H1 (cell line): Measurements from ENCODE around the gene OR51T1. TPM values are rescaled to one million over a fixed set of nuclear protein-coding genes. Genes with fewer than 3 reads are reported as not detected.

Experiments used
- CTCF ChIA-PET: fragments of 300-600 bp; sonication (Branson Sonifier 250); formaldehyde crosslinking; loops from one replicate; lab custom pipeline; 2021; ENCODE audit not compliant: partially characterized antibody; lab: Charles Lee
- POLR2A ChIA-PET: fragments of 300-600 bp; sonication (Branson Sonifier 250); formaldehyde crosslinking; loops from one replicate; lab custom pipeline; 2021; ENCODE audit warnings: inconsistent platforms; ENCODE audit not compliant: partially characterized antibody; lab: Charles Lee
- DNase-seq, 2 experiments: peaks; one replicate each; pipeline versions ENCODE4 v3.0.0 to v3.0.0-alpha.2; 2010 to 2022; ENCODE audit warnings: low spot score in 2 of 2, low read depth in 1 of 2, mixed read lengths in 1 of 2
- FAIRE-seq: peaks from 2 replicates; lab custom pipeline; 2011; peaks lifted over from hg19 to GRCh38; lab: Jason Lieb, UNC
- H2AFZ ChIP-seq: 2 replicates; pipeline ENCODE4 v1.8.1; 2012; ENCODE audit warnings: low read length, inconsistent platforms
- H2AK5ac ChIP-seq: 2 replicates; pipeline ENCODE4 v1.6.1; 2013; ENCODE audit warnings: low read depth, low read length
- H2BK120ac ChIP-seq: replicated peaks from 2 replicates; pipeline ENCODE3; 2013; ENCODE audit warnings: low read depth, low read length, inconsistent platforms
- H2BK12ac ChIP-seq: 2 replicates; pipeline ENCODE4 v1.6.1; 2013; ENCODE audit warnings: low read depth, low read length
- H2BK15ac ChIP-seq: 2 replicates; pipeline ENCODE4 v1.6.1; 2013; ENCODE audit warnings: low read length
- H2BK20ac ChIP-seq: 2 replicates; pipeline ENCODE4 v1.6.1; 2013; ENCODE audit warnings: low read length
- H2BK5ac ChIP-seq: 2 replicates; pipeline ENCODE4 v1.6.1; 2013; ENCODE audit warnings: low read depth, low read length
- H3K14ac ChIP-seq: 2 replicates; pipeline ENCODE4 v1.6.1; 2013; ENCODE audit warnings: inconsistent platforms; ENCODE audit not compliant: insufficient read length
- H3K18ac ChIP-seq: 2 replicates; pipeline ENCODE4 v1.6.1; 2013; ENCODE audit warnings: low read length; ENCODE audit errors: extremely low read depth
- H3K23ac ChIP-seq: 2 replicates; pipeline ENCODE4 v1.6.1; 2013; ENCODE audit warnings: inconsistent platforms; ENCODE audit not compliant: insufficient read length
- H3K23me2 ChIP-seq: 2 replicates; pipeline ENCODE4 v1.6.1; 2013; ENCODE audit warnings: low read depth, low read length
- H3K27ac ChIP-seq: 2 replicates; pipeline ENCODE4 v1.6.1; 2011; ENCODE audit warnings: low read depth, low read length, inconsistent platforms
- H3K27me3 ChIP-seq, 4 experiments: replicated peaks in 1 of 4; 1 replicate in 1 of 4; 2 replicates in 3 of 4; pipeline versions ENCODE4 v1.6.1 to v1.8.1; 2011 to 2013; ENCODE audit warnings: low read length in 3 of 4, mild to moderate bottlenecking in 3 of 4, inconsistent platforms in 2 of 4, mixed read lengths in 2 of 4, moderate library complexity in 1 of 4; ENCODE audit not compliant: control insufficient read depth in 3 of 4, insufficient read depth in 3 of 4; ENCODE audit errors: extremely low read depth in 1 of 4
- H3K36me3 ChIP-seq, 4 experiments: 2 replicates each; pipeline versions ENCODE4 v1.6.1 to v1.8.1; 2011 to 2013; ENCODE audit warnings: mild to moderate bottlenecking in 4 of 4, low read length in 3 of 4, moderate library complexity in 2 of 4, control low read depth in 1 of 4, inconsistent platforms in 1 of 4; ENCODE audit not compliant: insufficient read depth in 4 of 4, control insufficient read depth in 2 of 4
- H3K4ac ChIP-seq: replicated peaks from 2 replicates; pipeline ENCODE3; 2013; ENCODE audit warnings: low read length, low read depth, mixed read lengths, inconsistent platforms; ENCODE audit not compliant: insufficient read length
- H3K4me1 ChIP-seq, 4 experiments: replicated peaks in 1 of 4; 1 replicate in 1 of 4; 2 replicates in 3 of 4; pipeline versions ENCODE4 v1.6.1 to v1.8.1; 2011 to 2013; ENCODE audit warnings: low read length in 3 of 4, inconsistent platforms in 2 of 4, mixed read lengths in 1 of 4; ENCODE audit not compliant: insufficient read depth in 4 of 4, control insufficient read depth in 3 of 4
- H3K4me2 ChIP-seq, 2 experiments: 2 replicates each; pipeline versions ENCODE4 v1.6.1 to v1.8.1; 2011 to 2013; ENCODE audit warnings: low read depth in 2 of 2, low read length in 2 of 2, control low read depth in 1 of 2, inconsistent platforms in 1 of 2, mild to moderate bottlenecking in 1 of 2; ENCODE audit not compliant: insufficient read depth in 1 of 2
- H3K4me3 ChIP-seq, 4 experiments: fragments of 200-600, 300-600 bp in 1 of 4; sonication (generic), shearing (Covaris generic), sonication (Bioruptor Twin) in 1 of 4; 2 replicates each; pipeline versions ENCODE4 v1.5.1 to v1.8.1; 2011 to 2016; ENCODE audit warnings: low read length in 4 of 4, low read depth in 3 of 4, control low read depth in 2 of 4, inconsistent platforms in 2 of 4, mild to moderate bottlenecking in 2 of 4, mixed read lengths in 1 of 4, moderate library complexity in 1 of 4; ENCODE audit not compliant: insufficient read depth in 2 of 4; ENCODE audit errors: extremely low read depth in 1 of 4
- H3K56ac ChIP-seq: replicated peaks from 2 replicates; pipeline ENCODE3; 2013; ENCODE audit warnings: low read depth, mild to moderate bottlenecking, mixed read lengths, low read length, inconsistent platforms; ENCODE audit not compliant: insufficient read length
- H3K79me1 ChIP-seq: 2 replicates; pipeline ENCODE4 v1.6.1; 2013; ENCODE audit warnings: low read depth, low read length, control low read depth
- H3K79me2 ChIP-seq, 2 experiments: 2 replicates each; pipeline versions ENCODE4 v1.6.1 to v1.8.1; 2012 to 2013; ENCODE audit warnings: low read length in 2 of 2, mild to moderate bottlenecking in 2 of 2, inconsistent platforms in 1 of 2; ENCODE audit not compliant: insufficient read depth in 2 of 2, control insufficient read depth in 1 of 2
- H3K9ac ChIP-seq, 4 experiments: replicated peaks in 1 of 4; 1 replicate in 1 of 4; 2 replicates in 3 of 4; pipeline versions ENCODE4 v1.6.1 to v1.8.1; 2011 to 2013; ENCODE audit warnings: low read depth in 3 of 4, low read length in 3 of 4, control low read depth in 2 of 4, mild to moderate bottlenecking in 2 of 4, moderate library complexity in 2 of 4, inconsistent platforms in 1 of 4; ENCODE audit errors: extremely low read depth in 1 of 4
- H3K9me3 ChIP-seq, 2 experiments: 2 replicates each; pipeline versions ENCODE4 v1.6.1 to v1.8.1; 2012 to 2013; ENCODE audit warnings: mild to moderate bottlenecking in 2 of 2, moderate library complexity in 2 of 2, control low read depth in 1 of 2, inconsistent platforms in 1 of 2, low read depth in 1 of 2, low read length in 1 of 2, mixed read lengths in 1 of 2; ENCODE audit not compliant: insufficient read depth in 2 of 2
- H4K20me1 ChIP-seq, 2 experiments: replicated peaks in 1 of 2; 2 replicates each; pipeline versions ENCODE3 to v1.8.1; 2011 to 2013; ENCODE audit warnings: inconsistent platforms in 2 of 2, low read length in 2 of 2, mild to moderate bottlenecking in 1 of 2; ENCODE audit not compliant: insufficient read depth in 2 of 2, control insufficient read depth in 1 of 2
- H4K5ac ChIP-seq: 2 replicates; pipeline ENCODE4 v1.6.1; 2013; ENCODE audit warnings: low read length, low read depth, mixed read lengths, inconsistent platforms; ENCODE audit not compliant: insufficient read length
- H4K8ac ChIP-seq: 2 replicates; pipeline ENCODE4 v1.8.0; 2013; ENCODE audit warnings: mild to moderate bottlenecking, moderate library complexity, low read length, inconsistent platforms; ENCODE audit not compliant: insufficient read depth; ENCODE audit errors: extremely low read depth
- H4K91ac ChIP-seq: replicated peaks from 2 replicates; pipeline ENCODE3; 2013; ENCODE audit warnings: low read length, mixed read lengths, inconsistent platforms; ENCODE audit not compliant: insufficient read length
- ASH2L ChIP-seq: fragments of 200-600, 300-600 bp; sonication (generic); IDR thresholded peaks from one replicate; pipeline ENCODE4 v1.7.1; 2017; ENCODE audit warnings: low read length
- BACH1 ChIP-seq: IDR thresholded peaks from 2 replicates; pipeline ENCODE4 v1.6.1; 2012; ENCODE audit warnings: low read length, improper control_type of control experiment
- BCL11A ChIP-seq, 2 experiments: IDR thresholded peaks; one replicate each; pipeline ENCODE4 v1.6.1; 2011; ENCODE audit warnings: low read depth in 2 of 2, low read length in 2 of 2, mild to moderate bottlenecking in 2 of 2
- CBX8 ChIP-seq: fragments of 300-800, 300-1000 bp; sonication (generic); IDR thresholded peaks from 2 replicates; pipeline ENCODE4 v1.7.1; 2016; ENCODE audit warnings: low read depth, low read length, borderline replicate concordance
- EP300 ChIP-seq, 2 experiments: IDR thresholded peaks; 1 replicate in 1 of 2; 2 replicates in 1 of 2; pipeline ENCODE4 v1.6.1; 2011 to 2012; ENCODE audit warnings: low read depth in 2 of 2, low read length in 2 of 2, mild to moderate bottlenecking in 2 of 2, borderline replicate concordance in 1 of 2, inconsistent platforms in 1 of 2, moderate library complexity in 1 of 2
- JUN ChIP-seq: IDR thresholded peaks from 2 replicates; pipeline ENCODE4 v1.6.1; 2011; ENCODE audit warnings: low read depth, mild to moderate bottlenecking, improper control_type of control experiment, low read length
- JUND ChIP-seq: IDR thresholded peaks from 2 replicates; pipeline ENCODE4 v1.6.1; 2011; ENCODE audit warnings: mild to moderate bottlenecking, improper control_type of control experiment, low read length
- KDM1A ChIP-seq: fragments of 200-600, 300-600 bp; sonication (generic); IDR thresholded peaks from 2 replicates; pipeline ENCODE4 v1.7.1; 2016; ENCODE audit warnings: mild to moderate bottlenecking, low read length, borderline replicate concordance
- KDM5A ChIP-seq: fragments of 200-600 bp; IDR thresholded peaks from 2 replicates; pipeline ENCODE4 v1.7.1; 2012; ENCODE audit warnings: mild to moderate bottlenecking, low read length, inconsistent platforms, mixed read lengths
- RBBP5 ChIP-seq: IDR thresholded peaks from 2 replicates; pipeline ENCODE4 v1.7.1; 2012; ENCODE audit warnings: low read depth, mild to moderate bottlenecking, inconsistent platforms, low read length, moderate library complexity, borderline replicate concordance
- RXRA ChIP-seq: IDR thresholded peaks from 2 replicates; pipeline ENCODE4 v1.6.1; 2011; ENCODE audit warnings: low read depth, mild to moderate bottlenecking, low read length, moderate library complexity; ENCODE audit not compliant: insufficient read depth
- SP1 ChIP-seq: IDR thresholded peaks from 2 replicates; pipeline ENCODE4 v1.6.1; 2011; ENCODE audit warnings: low read depth, low read length
- SUZ12 ChIP-seq: fragments of 200-600 bp; sonication (generic); IDR thresholded peaks from 2 replicates; pipeline ENCODE4 v1.6.1; 2012; ENCODE audit warnings: mild to moderate bottlenecking, inconsistent platforms, low read length, moderate library complexity, mixed read lengths
- WGBS, 2 experiments: shearing (Covaris generic) in 1 of 2; methylation state at CpG; one replicate each; pipeline versions ENCODE4 v1.1.6 to v1.1.7; 2013 to 2015; ENCODE audit warnings: low lambda C conversion rate in 2 of 2, mixed read lengths in 2 of 2, inconsistent platforms in 1 of 2, low coverage in 1 of 2, missing lambda C conversion rate in 1 of 2; ENCODE audit not compliant: insufficient replicate concordance in 2 of 2, insufficient coverage in 1 of 2, insufficient read length in 1 of 2; ENCODE audit errors: extremely low coverage in 1 of 2, missing lambda C conversion rate in 1 of 2; 5-methylcytosine and 5-hydroxymethylcytosine counted together
- polyA plus RNA-seq, 7 experiments: library from polyadenylated mRNA; depleted of rRNA in 3 of 7; stranded (reverse) in 5 of 7; unstranded in 2 of 7; fragments of >200 nt in 5 of 7; fragments of 200-250 nt in 2 of 7; gene quantifications; 1 replicate in 5 of 7; 2 replicates in 1 of 7; 4 replicates in 1 of 7; pipeline versions ENCODE4 v1.2.1 to v1.2.3, GENCODE V29; 2011 to 2013; ENCODE audit warnings: missing spikeins in 2 of 7, mixed read lengths in 2 of 7
- total RNA-seq: library from RNA; stranded (reverse); fragmentation: NEBNext Ultra II Directional; extraction: Animal tissue kit (Norgen Biotek cat#: 25700); gene quantifications from 2 replicates; pipeline ENCODE4 v1.2.1, GENCODE V29; 2021
- TF ChIP-seq, protein P1 (sequence below): IDR thresholded peaks from 2 replicates; pipeline ENCODE4 v1.6.1; 2011; ENCODE audit warnings: low read length, improper control_type of control experiment

The OR51T1 gene
- total and polyA plus RNA-seq, 2 of the 8 experiments (the other 6 are each of a cell fraction or from before 2014, with no cell fraction given) = not detected

DNA sequence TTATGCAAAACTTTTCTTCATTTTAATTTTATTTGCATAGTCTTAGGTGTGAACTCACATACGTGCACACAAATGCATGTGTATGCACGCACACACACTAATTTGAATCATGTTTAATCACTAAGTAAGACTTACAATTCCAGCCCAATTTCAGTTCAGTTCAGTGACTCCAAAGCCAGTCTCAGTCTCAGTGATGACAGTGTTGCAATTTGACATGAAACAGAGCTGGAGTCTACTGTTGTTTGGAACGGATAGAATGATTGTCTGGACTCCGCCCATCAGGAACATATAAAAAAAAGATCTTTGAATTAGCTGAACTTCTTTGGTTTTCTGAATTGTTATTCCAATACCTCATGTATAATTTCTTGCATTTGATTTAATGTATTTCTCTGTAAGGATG lies 17.8 kb upstream of the OR51T1 start:
- Histone ChIP-seq H3K79me2 (no peaks in the 10 kb centered on the region), H3K79me1 (no peaks in the 10 kb centered on the region), H4K91ac (no peak overlapping the region), H3K4me3 (no peak overlapping the region), H3K14ac (no peak overlapping the region), H3K18ac (no peak overlapping the region), H3K56ac (no peak overlapping the region), H2BK12ac (no peak overlapping the region), H3K9me3 (no peaks in the 10 kb centered on the region), H2BK120ac (no peak overlapping the region), H2AFZ (no peak overlapping the region), H3K4me1 (peaks cover 0 to 16% (median 4%) of the 10 kb centered on the region in 4 experiments; a peak in 3 of 7 replicates), H4K5ac (no peak overlapping the region), H2AK5ac (no peak overlapping the region), H4K8ac (no peak overlapping the region), H4K20me1 (no peaks in the 10 kb centered on the region), H3K36me3 (no peaks in the 10 kb centered on the region), H3K23ac (no peak overlapping the region), H3K27ac (no peak overlapping the region), H3K23me2 (no peaks in the 10 kb centered on the region), H2BK20ac (no peak overlapping the region), H2BK5ac (no peak overlapping the region), H3K4ac (no peak overlapping the region), H3K27me3 (0 out of 7 replicates have a peak, but pooled peaks cover 0 to 1% (median 0%) of the 10 kb centered on the region in 4 experiments), H3K9ac (no peak overlapping the region), H2BK15ac (no peak overlapping the region), H3K4me2 (no peak overlapping the region; a peak in 1 of 4 replicates)
- CTCF ChIA-PET = interaction anchor here (1.1 to 1.2 kb wide), 2 partner anchors 11 to 38 kb away, joined by 3 read pairs; no protein-coding TSS in a partner anchor
- POLR2A ChIA-PET = no interaction called here
- FAIRE-seq (no peak), DNase-seq (no peak)
- 90% methylated on average over 4 of the region's 4 CpGs; no CpG with 5 or more reads in 1 of the 2 experiments for WGBS, 2 experiments
- TF ChIP-seq RXRA (no peak), KDM1A (no peak), CBX8 (no peak), SUZ12 (no peak), KDM5A (no peak), JUND (no peak), RBBP5 (no peak), BACH1 (no peak), BCL11A (IDR thresholded peaks at IDR 0.05; ENCODE audit: low read depth in 2 of 2, low read length in 2 of 2) (no peak), SP1 (no peak), JUN (no peak), ASH2L (no peak), EP300 (IDR thresholded peaks at IDR 0.05; ENCODE audit: borderline replicate concordance in 1 of 2, low read depth in 2 of 2, low read length in 2 of 2) (no peak)
- TF ChIP-seq, protein P1, sequence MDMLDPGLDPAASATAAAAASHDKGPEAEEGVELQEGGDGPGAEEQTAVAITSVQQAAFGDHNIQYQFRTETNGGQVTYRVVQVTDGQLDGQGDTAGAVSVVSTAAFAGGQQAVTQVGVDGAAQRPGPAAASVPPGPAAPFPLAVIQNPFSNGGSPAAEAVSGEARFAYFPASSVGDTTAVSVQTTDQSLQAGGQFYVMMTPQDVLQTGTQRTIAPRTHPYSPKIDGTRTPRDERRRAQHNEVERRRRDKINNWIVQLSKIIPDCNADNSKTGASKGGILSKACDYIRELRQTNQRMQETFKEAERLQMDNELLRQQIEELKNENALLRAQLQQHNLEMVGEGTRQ = no peak
